Parietal lobe (tissue), 1 donor: ENCODE measurements around the gene AIFM2. TPM values are rescaled to one million over a fixed set of nuclear protein-coding genes. Genes with fewer than 3 reads are reported as not detected.

Source experiments
- total RNA-seq: library from RNA; depleted of rRNA; stranded (reverse); fragments of >200 nt; gene quantifications from one replicate; pipeline ENCODE4 v1.2.3, GENCODE V29; 2014

The AIFM2 gene
- total RNA-seq, result 6.3 TPM

DNA sequence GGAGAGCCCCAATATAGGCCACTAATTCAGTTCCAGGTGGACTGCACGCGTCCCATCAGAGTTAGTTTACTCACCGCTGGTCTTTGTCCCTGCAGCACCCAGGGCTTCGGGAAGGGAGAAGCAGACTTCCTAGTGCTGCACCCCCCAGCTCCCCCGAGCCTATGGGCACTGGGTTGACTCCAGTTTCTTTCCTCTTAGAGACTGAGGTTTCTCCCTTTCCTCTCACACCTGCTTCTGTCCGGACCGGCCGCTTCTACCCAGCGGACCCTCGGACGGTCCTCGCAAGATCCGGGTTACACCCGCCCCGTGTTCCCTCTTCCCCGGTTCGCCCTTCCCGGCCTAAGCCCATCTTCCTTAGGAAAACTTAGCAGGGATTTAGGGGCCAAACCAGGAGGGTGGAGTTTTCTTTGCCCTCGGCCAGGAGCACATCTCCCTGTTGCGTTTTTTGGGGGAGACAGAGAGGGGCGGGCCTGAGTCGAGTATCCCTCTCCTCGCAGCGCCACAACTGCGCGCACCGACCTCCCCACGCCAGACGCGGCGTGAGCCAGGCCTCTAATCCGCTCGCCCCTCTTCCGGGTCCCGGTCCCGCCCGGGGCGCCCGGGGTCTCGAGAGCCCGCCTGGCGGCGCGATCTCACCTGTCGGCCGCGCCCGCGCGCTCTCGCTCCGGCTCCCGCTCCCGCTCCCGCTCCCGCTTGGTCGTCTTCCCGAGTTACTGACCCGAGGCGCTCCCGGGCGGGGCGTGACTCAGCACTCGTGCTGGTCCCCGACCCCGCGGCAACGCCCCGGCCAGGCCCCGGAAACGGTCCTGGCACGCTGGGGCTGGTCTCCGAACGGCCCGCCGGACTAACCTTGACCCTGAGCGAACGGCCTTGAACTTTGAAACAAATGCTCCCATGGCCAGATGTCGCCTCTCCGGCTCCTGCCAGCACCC lies at the start of gene AIFM2:
Gene AIFM2 (minus strand): TSS at position 728 of the 932 bp plus-strand sequence. CDS start 8,741 bp downstream, outside the sequence.

GRCh38 chr10:70146489-70147258 lies 14.0 kb upstream of the AIFM2 start, which contains the start of gene TYSND1:
TSS of gene TYSND1 (minus strand) at chr10:70146700. CDS start at chr10:70146586, 114 bp downstream.

Other genes with a start within 250 kb of the AIFM2 start
- gene MACROH2A2, start 80.0 kb downstream of the AIFM2 start, total RNA-seq, result 34.7 TPM
- gene TYSND1, start 13.9 kb upstream of the AIFM2 start, total RNA-seq, result 11.6 TPM
- 110 TPM for gene SAR1A, start 37.7 kb upstream of the AIFM2 start, total RNA-seq
- 245 TPM for gene PPA1, start 100.6 kb upstream of the AIFM2 start, total RNA-seq
- gene NPFFR1, start 151.2 kb upstream of the AIFM2 start, total RNA-seq, result 1.3 TPM
- 20.0 TPM for gene LRRC20, start 249.8 kb upstream of the AIFM2 start, total RNA-seq